Activated T-cell treated with anti-CD3 and anti-CD28 coated beads for 1 hour (primary cell): ENCODE results near the gene IGF1R.
A peak's percentile ranks its signal among the peaks of the same experiment; 100 is the strongest.

Experiments
- DNase-seq: peaks from one replicate; pipeline ENCODE4 v3.0.0-alpha.2; 2020; ENCODE audit warnings: low read depth

The IGF1R gene

GRCh38 chr15:98827217-98827616 is 178.9 kb downstream of the IGF1R start:
- DNase-seq, result no peak

- no peak for DNase-seq
Measured at GRCh38 chr15:98830034-98830634, 181.8 kb downstream of the IGF1R start.

- DNase-seq, result no peak
Measured at GRCh38 chr15:98834976-98835375, 186.6 kb downstream of the IGF1R start.

- DNase-seq, result no peak
Measured at GRCh38 chr15:98835876-98836275, 187.5 kb downstream of the IGF1R start.

- DNase-seq, result no peak
Measured at GRCh38 chr15:98838387-98839259, 190.3 kb downstream of the IGF1R start.

DNA sequence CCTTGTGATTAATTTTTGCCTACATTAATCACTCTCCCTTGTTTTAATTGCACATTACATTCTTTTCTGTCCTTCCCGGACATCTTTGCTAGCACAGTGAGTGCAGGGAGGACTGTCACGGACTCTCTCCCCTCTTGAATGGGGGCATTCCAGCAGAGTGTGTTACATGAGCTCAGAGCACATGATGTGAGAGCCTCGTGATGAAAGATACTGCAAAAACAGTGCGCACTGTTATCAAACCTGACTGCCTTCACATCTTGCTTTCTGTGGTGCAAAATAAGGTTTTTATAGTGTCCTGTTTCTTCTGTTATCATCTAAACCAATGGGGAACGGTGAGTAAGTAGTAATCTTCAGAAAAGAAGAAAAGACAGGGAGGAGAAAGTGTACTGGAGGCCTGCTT is 191.7 kb downstream of the IGF1R start:
- no peak for DNase-seq

- DNase-seq, result no peak
Measured at GRCh38 chr15:98841419-98841970, 193.2 kb downstream of the IGF1R start.

- no peak for DNase-seq
Measured at GRCh38 chr15:98842192-98842972, 194.0 kb downstream of the IGF1R start.

DNA sequence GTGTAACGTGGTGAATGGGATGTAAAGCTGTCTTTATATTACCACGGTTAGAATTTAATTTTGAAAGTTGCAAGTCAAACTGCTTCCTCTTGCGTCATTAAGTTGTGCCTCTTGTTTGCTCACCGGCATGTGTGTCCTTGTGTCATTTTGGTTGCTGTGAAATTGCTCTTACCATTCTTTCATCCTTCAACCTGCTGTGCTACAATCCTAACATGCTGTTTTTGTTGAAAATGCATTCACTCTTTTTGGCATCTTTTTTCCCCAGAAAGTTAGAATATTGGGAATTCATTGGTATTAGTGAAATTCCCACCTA is 194.6 kb downstream of the IGF1R start:
- DNase-seq, result no peak

DNA sequence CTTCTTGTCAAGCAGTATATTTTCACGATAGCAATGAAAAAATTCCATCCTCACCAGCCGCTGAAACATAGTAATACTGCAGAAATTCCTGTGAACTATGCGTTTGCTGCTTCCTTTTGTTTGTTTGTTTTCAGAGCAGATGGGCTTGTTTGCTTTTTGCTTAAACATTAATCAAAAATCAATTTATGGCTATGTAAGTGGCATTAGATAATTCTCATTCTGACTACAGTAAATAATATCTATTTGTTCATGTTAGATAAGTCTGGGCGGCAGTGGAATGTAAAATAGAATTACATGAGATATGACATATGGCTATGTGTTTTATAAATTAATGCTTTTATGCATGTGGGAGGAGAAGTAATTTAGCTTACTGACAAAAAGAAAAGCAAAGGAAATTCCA is 195.5 kb downstream of the IGF1R start:
- no peak for DNase-seq

GRCh38 chr15:98844261-98844660 is 195.9 kb downstream of the IGF1R start:
- no peak for DNase-seq

DNA sequence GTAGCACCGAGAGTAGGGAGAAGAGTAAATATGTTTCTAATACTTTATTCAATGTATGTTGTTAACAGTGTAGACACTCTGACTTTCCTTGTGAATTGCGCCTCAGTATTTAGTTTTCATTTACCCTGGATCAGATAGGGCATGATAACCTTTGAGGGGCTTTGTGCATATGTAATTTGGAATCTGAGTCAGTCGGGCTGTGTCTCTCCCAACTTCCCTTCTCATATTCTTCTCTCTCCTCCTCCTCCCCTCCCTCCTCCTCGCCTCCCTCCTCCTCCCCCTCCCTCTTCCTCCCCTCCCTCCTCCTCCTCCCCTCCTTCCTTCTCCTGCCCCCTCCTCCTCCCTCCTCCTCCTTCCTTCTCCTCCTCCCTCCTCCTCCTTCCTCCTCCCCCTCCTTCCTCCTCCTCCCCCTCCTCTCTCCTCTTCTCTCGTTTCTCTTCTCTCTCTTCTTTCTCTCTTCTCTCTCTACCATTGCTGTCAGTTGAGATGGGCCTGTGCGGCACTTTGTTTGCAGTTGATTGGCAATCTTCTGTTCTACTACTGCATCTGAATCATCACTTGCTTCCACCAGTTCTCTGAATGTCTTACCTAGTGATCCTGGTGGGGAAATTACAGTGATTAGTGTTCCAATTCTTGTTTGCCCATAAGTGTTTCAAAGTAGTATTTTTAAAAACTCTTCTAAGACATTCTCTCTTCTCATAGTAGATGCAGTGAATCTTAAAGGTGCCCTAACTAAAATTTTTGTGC is 197.0 kb downstream of the IGF1R start:
- DNase-seq, result no peak

DNA sequence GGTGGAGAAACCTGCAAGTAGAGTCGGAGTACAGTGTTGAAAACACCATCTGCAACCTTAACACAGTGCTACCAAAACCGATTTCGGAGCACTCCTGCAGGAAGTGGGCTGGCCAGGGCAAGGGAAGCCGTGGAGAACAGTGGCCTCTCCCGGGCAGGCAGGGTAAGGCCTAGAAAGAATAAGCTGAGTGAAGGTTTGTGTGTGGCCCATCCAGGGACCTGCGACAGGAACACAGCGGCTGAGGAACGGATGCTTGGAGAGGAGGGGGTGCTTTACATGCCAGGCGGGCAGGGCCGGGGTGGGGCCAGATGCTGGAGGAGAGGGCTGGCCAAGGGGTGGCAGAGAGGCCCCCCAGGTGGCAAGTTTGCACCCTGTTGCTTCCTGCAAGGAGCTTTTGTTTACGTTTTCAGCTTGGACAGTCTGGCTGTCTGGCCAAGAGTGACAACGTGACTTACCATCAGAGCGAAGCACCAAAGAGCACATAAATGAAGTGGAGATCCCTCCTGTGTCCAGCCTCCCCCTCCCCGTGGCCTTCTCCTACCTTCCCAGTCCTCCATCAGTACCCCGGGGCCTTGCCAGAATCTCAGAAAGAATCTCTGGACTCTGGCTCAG is 202.7 kb downstream of the IGF1R start:
- DNase-seq, result peak; percentile 51

GRCh38 chr15:98853161-98853560 is 204.8 kb downstream of the IGF1R start:
- peak; percentile 47 for DNase-seq

- DNase-seq, result no peak
Measured at GRCh38 chr15:98853617-98854420, 205.5 kb downstream of the IGF1R start.

DNA sequence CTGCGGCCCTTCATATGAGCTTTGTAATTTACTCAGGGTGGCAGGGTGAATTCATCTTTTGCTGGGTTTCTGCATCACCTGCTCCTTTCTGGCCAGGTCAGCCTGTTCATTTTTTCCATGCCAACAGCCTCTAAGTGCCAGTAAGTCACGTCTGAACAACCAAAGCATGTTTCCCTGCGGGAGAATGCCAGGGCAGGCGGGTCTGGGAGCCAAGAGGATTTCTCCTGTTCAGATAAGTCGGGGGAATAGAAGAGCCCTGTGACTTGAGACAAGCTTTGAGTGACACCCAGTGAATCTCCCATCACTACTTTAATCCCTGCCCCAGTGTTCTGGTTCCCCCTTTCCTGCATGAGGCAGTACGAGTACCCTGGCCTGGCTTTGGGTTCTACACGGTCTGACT is 206.2 kb downstream of the IGF1R start:
- no peak for DNase-seq

DNA sequence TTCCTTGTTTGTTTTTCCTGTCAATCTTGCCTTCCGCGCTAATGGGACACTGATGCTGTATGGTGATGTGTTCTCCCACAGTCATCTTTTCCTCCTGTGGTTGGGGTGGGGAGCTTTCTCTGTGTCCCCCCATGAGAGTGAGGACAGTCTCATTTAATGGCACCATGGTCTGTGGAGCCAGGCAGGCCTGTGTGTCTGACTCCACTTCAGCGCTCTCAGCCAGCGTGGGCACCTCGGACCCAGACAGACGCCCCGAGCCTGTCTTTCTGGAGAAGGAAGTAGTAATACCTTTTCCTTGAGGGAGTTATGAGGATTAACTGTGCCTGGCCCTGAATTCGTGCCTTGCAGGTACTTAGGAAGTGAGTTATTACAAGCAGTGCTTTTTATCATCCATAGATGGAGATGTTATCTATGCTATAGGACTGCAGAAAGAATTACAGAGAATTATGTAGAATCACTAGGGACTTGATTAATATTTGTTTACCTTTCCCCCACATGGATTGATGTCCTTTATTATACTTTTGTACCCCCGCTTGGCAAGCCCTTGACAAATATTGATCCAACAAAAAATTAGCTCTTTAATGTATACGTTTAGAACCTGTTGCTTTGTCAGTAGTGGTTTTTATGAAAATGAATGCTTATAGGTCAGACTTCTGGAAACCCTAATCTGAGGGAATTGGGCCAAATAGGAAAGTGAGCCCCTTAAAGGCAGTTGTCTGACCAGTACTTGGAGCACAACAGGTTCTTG is 206.9 kb downstream of the IGF1R start:
- no peak for DNase-seq

DNA sequence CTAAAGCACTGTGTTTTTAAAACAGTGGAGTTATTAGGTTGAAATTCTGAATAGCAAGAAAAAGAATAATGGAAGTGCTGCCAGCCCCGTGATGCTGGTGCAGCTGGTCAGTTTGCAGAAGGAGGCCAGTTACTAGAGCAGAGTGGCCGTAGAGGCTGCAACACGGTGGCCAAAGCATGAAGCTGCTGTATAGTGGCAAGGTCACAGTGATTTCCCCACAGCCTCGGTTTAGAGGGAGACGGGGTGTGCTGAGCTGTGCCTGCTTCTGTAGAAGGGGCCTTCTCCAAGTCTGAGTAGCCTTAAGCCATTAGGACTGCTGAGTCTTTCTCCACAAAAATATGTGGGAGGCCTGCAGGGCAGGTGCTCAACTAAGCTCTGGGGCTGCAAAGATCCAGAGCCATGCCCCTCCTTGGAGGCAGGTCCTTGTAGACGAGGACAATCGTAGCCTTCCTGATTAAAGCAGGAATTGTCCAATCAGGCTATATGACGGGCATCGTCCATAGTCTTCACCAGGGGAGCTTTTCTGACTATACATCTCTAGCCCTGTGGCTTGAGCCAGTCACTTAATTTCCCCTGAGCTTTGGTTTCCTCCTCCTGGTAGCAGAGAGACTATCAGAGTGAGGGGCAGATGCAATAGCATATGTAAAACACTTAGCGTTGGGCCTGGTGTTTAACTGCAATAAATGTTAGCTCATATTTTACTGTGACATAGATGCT is 207.6 kb downstream of the IGF1R start:
- no peak for DNase-seq

DNA sequence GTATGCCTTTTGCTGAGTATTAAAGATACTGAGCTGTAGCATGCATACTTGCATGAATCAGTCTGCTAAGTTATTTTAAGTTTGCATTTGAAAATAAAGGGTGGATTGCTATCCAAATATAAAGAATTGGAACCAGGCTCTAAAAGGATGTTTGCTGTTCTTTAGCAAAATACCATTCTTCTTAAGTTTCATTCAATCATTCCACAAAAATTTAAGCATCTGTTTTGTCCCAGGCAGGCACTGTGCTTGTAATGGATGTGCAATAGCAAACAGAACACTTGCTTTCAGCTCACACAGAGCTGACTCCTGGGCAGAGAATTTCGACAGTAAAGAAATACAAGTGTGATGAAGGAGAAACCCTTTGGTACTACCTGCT is 208.2 kb downstream of the IGF1R start:
- no peak for DNase-seq
